NOMO-1 (cell line): ENCODE data around the gene ETV3.

Experiments used
- DNase-seq, 2 experiments: peaks; one replicate each; lab custom pipeline; 2025; ENCODE audit not compliant: unreplicated experiment in 2 of 2; lab: John Stamatoyannopoulos, UW

The ETV3 gene

DNA sequence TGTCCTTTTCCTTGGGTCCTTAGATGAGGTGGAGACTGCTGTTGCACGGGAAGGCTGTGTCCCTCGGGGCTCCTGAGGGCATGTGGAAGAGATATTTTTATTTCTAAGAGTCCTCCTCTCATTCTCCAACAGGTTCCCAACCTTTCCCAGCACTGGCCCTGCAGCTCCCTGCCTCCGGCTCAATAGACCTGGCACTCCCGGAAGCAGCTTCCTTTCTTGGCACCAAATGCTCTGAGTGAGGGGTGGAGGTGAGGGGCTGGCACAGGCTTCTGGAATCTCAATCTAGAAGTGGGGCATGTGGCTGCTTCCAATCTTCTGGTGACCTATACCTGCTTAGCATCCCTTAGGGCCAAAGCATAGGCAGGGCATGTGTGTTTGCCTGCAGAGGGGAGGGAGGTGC, 43.1 kb downstream of the ETV3 start:
- DNase-seq: no peak

DNA sequence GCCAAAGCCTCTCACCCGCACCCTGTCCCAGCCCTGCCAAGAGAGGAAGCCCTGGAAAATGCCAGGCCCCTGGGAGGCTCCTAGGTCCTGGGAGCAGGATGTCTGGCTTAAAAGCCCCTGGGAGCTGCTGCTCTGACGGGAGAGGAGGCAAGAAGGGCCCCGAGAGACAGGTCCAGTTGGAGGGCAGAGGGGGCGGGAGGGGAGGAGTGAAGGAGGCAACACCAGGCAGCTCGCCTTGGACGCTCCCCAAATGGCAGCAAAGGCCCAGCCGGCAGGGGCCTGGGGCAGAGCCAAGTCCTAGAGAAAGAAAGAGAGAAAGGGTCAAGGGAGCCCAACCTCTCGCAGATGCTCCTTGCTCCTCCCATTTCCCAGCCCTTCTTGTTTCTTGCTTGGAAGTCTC, 45.4 kb downstream of the ETV3 start:
- no peak for DNase-seq

DNA sequence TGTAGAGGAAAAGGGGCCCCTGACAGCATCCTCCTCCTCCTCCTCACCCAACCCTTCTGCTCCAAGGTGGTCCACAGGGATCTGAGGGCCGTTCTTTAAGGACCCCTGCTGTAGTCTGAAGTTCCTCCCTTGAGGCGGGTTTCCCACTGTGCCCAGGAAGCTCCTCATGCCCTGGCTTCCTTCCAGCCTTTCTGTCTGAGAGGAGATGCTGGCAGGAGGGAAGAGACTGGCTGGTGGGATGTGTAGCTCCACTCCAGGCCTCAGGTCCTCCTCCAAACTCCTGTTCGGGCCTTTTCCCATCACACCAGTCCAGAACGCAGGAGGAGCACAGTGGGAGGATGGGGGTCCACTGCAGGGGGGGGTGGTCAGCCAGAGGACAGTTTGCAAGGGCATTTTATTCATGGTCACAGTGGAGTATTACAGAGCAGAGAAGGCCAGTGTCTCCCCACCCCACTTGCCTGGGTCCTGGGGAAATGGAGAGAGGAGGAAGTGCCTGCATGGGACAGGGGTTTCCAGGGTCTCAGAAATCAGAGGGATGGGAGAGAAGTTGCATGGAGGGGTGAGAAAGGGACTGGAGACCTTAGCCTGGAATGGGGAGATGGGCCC, 46.4 kb downstream of the ETV3 start:
- no peak for DNase-seq

DNA sequence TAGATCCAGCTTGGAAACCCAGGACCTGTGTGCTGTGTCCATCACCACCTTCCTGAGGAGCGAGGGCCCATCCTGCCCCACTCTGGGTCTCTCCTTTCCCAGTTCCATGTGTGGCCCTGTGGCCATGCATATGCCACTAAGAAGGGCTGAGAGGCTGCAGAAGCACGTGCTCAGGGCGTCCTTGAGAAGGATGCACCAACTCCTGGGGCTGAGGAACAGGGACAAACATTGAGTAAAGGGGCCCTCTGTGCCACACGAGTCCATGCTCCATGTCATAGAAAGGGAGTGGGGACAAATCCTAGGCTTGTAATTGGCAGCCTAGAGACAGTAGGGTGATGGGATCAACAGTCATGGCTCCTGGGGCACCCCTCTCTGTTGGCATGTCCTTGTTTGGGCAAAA, 47.0 kb downstream of the ETV3 start:
- DNase-seq: no peak

DNA sequence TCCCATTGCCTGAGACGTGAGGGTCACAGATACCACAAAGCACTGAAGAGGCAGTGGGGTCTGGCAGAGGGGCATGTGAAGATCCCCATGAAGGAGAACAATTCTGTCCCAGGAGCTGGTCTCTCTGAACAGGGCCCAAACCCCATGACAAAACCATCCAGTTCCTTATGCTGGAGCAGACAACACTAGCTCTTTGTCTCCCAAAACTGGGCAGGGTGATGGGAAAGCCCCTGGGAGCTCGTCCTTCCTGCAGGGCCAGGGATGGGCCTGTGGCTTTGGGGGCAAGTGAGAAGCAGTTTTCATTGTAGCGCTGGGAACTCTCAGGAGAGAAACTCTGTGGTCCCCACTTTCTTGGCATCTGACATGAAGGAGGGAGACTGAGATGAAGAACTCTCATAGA, 47.4 kb downstream of the ETV3 start:
- DNase-seq: no peak

DNA sequence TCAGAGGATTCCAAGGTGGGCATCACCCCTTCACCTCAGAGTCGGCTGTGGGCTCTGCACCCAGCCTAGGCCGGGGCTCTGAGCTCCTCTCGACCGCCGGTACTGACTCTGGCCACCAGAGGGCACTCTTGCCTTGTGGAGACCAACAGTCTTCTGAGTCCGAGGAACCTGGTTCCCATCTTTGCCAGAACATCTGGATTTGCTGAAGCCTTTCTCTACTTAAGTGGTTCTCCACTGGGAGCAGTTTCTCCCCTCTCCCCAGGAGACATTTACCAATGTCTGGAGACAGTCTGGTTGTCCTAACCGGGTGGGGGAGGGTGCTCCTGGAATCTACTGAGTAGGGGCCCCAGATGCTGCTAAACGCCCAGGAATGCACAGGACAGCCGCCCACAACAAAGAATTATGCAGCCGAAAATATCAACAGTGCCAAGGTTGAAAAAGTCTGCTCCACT, 48.0 kb downstream of the ETV3 start:
- peak; percentile 31 to 48 for DNase-seq

DNA sequence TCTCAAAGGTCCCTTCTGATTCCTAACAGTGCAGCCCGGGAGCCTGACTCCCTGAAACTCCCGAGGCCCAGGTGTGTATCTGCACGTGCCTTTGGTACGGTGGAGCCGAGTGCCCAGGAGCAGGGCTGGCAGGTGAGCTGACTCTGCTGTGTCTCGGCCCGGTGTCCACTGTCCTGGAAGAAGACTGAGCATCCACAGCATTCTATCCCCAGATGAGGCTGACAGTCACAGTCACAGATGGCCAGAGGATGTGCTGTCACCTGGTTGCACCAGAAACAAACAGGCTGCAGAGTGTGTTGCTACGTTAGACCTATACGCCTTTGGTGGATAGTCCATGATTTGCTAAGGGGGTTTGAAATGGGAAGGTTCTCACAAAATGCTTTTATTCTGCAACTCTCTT, 48.4 kb downstream of the ETV3 start:
- no peak for DNase-seq

DNA sequence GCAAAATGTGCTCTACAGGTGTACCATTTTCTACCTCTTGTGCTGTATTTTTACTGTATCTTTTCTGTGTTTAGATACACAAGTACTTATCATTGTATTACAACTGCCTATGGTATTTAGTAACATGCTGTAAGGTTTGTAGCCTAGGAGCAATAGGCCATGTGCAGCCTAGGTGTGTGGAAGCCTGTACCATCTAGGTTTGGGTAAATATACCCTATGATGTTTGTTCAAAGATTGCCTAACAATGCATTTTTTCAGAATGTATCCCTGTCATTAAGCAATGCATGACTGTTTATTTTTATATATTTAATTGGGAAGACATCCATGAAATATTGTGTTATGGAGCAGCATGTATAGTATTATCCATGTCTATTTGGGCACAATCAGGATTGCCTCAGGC, 49.6 kb downstream of the ETV3 start:
- DNase-seq: no peak

DNA sequence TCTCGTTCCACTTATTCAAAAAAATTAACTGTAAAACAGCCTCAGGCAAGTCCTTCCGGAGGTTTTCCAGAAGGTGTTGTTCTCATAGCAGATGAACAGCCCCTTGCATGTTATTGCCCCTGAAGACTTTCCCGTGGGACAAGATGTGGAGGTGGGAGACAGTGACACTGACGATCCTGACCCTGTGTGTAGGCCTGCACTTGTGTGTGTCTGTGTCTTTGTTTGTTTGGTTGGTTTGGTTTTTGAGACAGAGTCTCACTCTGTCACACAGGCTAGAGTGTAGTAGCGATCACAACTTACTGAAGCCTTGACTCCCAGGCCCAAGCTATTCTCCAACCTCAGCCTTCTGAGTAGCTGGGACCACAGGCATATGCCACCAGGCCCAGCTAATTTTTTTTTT, 51.2 kb downstream of the ETV3 start:
- DNase-seq: no peak

DNA sequence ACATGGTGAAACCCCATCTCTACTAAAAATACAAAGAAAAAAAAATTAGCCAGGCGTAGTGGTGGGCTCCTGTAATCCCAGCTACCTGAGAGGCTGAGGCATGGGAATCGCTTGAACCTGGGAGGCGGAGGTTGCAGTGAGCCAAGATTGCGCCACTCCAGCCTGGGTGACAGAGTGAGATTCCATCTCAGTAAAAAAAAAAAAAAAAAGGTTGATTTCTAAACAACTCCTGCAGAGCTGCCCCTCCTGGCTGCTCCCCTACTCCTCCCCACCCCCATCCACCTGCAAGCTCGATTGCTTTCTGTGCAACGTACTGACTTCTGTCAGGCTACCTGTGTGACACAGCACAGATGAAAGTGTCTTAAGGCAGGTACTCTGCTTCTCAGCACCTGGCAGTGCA, 51.9 kb downstream of the ETV3 start:
- no peak for DNase-seq

DNA sequence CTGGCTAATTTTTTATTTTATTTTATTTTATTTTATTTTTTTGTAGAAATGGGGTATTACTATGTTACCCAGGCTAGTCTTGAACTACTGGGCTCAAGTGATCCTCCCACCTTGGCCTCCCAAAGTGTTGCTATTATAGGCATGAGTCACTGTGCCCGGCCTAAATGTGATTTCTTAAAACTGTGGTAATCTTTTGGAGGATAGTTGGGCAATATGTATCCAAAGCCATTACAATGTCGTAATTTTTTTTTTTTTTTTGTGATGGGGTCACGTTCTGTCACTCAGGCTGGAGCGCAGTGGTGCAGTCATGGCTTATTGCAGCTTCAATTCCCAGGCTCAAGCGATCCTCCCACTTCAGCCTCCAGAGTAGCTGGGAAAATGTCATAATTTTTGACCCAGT, 52.8 kb downstream of the ETV3 start:
- peak; percentile 78 to 81 for DNase-seq

DNA sequence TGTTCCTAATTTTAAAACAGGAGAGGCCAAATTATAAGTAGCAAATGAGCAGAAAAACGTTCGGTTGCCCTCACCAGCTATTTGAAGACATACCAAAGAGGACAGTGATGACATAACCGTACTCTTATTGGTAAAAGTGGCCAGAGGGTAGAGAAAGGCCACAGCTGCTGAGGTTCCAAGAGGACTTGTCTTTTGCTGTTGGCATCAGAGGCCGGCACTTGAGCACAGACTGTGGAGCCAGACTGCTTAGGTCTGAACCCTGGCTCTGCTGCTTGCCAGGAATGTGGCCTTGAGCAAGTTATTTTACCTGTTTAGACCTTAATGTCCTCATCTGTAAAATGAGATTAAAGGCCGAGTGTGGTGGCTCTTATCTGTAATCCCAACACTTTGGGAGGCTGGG, 53.5 kb downstream of the ETV3 start:
- DNase-seq: no peak

DNA sequence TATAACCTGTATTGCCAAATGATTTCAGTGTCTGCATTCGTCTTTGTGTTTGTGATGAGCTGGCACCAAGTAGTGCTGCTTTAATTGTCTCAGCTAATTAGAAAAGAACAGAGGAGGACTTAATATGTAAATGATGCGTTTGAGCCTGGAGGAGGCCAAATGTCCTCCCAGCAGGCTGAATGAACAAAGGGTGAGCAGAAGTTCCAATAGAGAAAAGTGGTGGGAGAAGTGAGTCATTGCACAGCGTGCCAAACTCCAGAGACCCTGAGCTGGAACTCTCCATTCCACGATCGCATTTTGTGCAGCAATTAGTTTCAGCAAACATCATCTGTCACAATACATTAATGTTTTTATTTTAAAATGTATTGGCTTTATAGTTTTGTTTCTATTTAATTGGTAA, 56.5 kb downstream of the ETV3 start:
- no peak for DNase-seq

DNA sequence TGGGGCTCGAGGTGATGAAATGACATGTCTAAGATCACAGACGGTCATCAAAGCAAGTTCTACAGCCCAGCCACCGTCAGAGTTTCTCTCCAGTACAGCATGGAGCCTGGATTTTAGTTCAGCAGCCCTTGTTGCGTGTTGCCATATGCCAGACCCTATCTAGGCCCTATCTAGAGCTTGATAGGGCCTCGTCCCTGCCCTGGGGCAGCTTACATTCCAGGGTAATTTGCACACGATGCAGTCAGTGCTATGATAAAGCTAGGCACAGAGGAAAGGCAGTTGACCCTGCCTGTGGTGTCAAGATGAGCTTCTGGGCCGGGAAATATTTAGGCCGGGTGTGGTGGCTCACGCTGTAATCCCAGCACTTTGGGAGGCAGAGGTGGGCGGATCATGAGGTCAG, 57.5 kb downstream of the ETV3 start:
- DNase-seq: no peak

DNA sequence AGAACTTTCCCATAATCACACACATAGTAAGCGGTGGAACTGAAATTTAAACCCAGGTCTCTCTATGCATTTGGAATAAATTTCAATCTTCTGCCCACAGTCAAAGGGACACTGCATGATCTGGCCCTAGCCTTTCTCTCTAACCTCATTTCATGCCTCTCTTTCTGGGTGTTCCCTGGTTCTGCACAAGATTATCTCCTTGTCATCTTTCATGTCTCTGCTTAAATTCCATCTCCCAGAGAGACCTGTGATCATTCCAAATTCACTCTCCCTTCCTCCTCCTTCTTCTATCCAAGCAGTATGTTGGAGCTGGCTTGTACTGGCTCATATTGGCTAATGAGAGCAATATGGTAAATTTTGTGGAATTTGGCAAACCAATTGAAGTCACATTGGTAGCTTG, 60.8 kb downstream of the ETV3 start:
- DNase-seq: no peak

DNA sequence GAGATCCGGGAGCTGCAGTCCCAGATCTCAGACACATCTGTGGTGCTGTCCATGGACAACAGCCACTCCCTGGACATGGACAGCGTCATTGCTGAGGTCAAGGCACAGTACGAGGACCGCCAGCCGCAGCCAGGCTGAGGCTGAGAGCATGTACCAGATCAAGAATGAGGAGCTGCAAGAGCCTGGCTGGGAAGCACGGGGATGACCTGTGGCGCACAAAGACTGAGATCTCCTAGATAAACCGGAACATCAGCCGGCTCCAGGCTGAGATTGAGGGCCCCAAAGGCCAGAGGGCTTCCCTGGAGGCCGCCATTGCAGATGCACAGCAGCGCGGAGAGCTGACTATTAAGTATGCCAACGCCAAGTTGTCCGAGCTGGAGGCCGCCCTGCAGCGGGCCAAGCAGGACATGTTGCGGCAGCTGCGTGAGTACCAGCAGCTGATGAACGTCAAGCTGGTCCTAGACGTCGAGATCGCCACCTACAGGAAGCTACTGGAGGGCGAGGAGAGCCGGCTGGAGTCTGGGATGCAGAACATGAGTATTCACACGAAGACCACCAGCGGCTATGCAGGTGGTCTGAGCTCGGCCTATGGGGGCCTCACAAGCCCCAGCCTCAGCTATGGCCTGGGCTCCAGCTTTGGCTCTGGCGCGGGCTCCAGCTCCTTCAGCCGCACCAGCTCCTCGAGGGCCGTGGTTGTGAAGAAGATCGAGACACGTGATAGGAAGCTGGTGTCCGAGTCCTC, 64.1 kb downstream of the ETV3 start:
- DNase-seq: peak; percentile 9 to 64
